Stimulated activated CD8-positive, alpha-beta memory T cell treated with anti-CD3 and anti-CD28 coated beads, Interleukin-4, amount 100 ng/mL, for 24 hours (primary cell): ENCODE data around the gene RASA2.
A peak's percentile ranks its signal among the peaks of the same experiment; 100 is the strongest.
"Not testable (repeated sequence)": the region's sequence is repeated elsewhere in the genome, so short reads cannot be mapped to it uniquely, and the experiment has no call there.

Source experiments
- DNase-seq: peaks from one replicate; pipeline ENCODE4 v3.0.0-alpha.2; 2020; ENCODE audit warnings: low read depth

Gene RASA2

GRCh38 chr3:141459008-141459407 is 27.8 kb upstream of the RASA2 start:
- DNase-seq, result no peak

GRCh38 chr3:141460097-141460704 is 26.6 kb upstream of the RASA2 start:
- peak; percentile 86 for DNase-seq

DNA sequence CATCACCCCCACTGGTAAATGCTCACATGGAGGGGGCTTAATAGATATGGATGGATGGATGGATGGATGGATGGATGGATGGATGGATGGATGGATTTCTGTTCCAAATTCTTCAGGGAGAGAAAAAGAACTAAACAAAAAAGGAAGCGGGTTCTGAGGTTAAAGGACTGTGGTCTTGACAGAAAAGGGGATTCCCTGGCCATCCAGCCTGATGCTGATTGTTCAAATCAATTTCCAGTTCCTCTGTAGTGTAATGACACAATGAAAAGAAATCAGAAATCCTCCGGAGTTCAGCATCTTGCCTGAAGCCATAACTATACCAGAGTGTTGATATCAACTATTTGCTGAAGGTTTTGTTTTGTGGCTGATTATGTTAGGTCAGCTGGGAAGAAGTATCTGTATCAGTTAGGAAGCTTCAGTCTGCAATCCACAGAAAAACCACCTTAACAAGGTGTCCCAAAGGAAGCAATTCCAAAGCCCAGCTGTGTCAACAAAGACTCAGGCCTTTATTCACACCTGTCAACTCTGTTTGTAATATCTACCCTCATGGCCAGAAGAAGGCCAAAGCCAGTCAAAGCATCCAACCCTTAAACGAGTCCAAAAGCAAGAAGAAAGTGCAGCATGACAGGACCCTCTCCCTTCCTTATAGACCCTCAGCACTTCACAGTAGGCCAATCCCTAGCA is 24.5 kb upstream of the RASA2 start:
- DNase-seq, result no peak

- no peak for DNase-seq
Measured at GRCh38 chr3:141465221-141465620, 21.6 kb upstream of the RASA2 start.

DNA sequence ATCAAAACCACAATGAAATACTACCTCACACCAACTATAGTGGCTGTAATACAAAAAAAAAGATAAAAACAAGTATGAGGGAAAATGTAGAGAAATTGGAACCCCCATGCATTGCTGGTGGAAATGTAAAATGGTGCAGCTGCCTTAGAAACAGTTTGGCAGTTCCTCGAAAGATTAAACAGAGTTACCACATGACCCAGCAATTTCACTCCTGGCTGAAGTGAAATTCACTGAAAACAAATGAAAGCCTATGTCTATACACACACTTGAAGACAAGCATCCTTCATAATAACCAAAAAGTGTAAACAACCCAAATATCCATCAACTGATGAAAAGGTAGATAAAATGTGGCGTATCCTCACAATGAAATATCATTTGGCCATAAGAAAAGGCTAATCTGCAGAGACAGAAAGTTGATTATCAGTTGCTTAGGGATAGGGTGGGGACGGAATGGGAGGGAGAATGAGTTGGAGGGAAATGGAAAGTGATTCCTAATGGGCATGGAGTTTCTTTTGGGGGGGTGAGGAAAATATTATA is 20.1 kb upstream of the RASA2 start:
- DNase-seq, result no peak

DNA sequence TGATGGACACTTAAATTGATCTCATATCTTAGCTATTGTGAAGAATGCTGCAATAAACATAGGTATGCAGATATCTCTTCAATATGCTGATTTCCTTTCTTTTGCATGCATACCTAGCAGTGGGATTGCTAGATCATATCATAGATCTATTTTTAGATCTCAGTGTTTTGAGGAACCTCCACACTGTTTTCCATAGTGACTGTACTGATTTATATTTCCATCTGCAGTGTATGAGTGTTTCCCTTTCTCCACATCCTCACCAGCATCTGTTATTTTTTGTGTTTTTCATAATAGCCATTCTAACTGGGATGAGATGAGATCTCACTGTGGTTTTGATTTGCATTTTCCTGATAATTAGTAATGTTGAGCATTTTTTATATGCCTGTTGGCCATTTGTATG is 17.1 kb upstream of the RASA2 start:
- DNase-seq, result no peak

GRCh38 chr3:141471160-141471559 is 15.7 kb upstream of the RASA2 start:
- no peak for DNase-seq

GRCh38 chr3:141476033-141476432 is 10.8 kb upstream of the RASA2 start:
- no peak for DNase-seq

- DNase-seq, result no peak
Measured at GRCh38 chr3:141477224-141477623, 9.6 kb upstream of the RASA2 start.

DNA sequence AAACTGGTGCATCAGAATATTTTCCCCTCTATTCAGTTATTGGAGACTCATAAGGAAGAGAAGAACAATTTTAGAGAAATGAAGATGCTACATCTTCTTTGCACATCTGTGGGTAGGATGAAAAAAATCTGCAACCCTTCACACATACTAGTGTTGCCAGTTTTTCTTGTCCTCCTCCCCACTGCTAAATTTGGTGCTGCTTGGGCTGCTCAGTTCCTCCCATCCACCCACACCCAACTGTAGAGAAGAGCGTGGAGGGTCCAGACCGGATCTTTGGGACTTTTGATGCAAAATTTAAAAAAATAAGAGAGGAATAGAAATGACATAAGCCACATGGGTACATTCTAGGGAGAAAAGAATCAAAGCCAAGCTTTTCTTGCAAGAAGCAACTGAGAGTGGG is 8.7 kb upstream of the RASA2 start:
- no peak for DNase-seq

DNA sequence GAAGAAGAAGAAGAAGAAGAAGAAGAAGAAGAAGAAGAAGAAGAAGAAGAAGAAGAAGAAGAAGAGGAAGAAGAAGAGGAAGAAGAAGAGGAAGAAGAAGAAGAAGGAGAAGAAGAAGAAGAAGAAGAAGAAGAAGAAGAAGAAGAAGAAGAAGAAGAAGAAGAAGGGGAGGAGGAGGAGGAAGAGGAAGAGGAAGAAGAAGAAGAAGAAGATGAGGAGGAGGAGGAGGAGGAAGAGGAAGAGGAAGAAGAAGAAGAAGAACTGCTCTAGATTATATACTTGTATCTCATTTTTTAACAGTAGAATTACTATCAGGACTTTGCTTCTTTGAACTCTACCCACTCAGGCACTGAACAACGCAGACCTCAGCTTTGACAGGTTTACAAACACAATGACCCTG is 8.0 kb upstream of the RASA2 start:
- DNase-seq, result not testable (repeated sequence)

- no peak for DNase-seq
Measured at GRCh38 chr3:141482245-141482922, 4.4 kb upstream of the RASA2 start.

- DNase-seq, result no peak
Measured at GRCh38 chr3:141484701-141485287, 2.0 kb upstream of the RASA2 start.

GRCh38 chr3:141485641-141486495 is 959 bp upstream of the RASA2 start:
- no peak for DNase-seq

DNA sequence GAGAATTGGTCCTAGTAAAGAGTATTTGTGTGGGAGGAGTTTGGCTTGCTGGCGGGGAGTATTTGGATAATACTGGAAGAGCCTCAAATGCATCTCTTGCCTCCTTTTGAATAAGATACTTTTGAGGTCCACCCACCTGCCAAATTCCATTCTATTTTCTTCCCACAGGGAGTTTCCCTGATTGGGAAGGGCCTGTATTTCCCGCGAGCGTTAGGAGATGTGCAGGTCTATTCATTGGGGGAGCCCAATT is 406 bp upstream of the RASA2 start:
- DNase-seq, result no peak

DNA sequence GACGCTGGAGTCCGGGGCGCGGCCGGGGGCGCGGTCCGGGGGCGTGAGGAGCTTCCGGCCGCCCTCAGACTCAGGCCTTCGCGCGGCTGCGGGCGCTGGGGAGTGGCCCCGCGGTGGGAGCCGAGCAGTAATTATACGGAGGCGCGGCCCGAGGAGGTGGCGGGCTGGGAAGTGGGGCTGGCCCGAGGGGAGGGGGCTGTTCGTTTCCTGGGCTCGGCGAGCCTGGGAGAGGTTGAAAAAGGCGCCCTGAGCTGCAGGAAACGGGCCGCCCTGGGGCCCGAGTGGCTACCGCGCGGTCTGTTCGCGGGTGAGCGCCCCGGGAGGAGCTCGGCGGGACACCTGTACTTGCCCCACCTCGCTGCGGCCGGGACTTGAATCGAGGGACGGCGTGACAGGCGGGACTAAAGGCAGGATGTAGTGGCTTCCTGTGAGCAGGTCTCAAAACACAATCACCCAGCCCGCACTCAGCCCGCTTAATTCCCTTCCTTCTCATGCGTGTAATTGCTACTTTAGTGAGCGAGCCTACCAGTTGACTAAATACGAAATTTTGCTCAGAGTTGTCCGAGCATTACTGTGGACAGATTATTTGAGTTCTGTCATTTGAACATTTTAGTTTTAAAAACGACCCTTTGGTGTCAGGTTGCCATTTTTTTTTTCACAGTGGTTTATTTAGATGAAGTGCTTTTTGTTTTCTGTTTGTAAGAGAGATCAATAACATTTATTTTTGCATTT is 860 bp downstream of the RASA2 start:
- DNase-seq, result peak; percentile 75

- DNase-seq, result no peak
Measured at GRCh38 chr3:141489203-141489602, 2.4 kb downstream of the RASA2 start.

GRCh38 chr3:141491081-141491480 is 4.3 kb downstream of the RASA2 start:
- no peak for DNase-seq

- DNase-seq, result no peak
Measured at GRCh38 chr3:141491929-141492328, 5.1 kb downstream of the RASA2 start.

DNA sequence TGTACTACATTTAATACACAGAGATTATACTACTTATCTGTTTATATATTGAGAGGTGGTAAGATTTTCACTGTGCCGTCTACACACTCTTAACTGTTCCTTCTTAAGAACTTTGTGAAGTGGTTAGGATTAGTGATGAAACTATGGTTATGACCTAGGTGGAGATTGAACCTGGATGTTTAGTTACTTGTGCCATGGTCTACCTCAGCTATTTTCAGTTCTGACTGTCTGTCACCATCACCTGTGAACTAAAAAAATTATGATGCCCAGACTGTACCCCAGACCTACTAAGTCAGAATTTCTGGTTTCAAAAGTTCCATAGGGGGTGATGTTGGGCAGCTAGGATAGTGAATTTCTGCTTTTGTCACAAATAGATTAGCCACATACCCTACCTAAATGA is 6.4 kb downstream of the RASA2 start:
- DNase-seq, result no peak

- not testable (repeated sequence) for DNase-seq
Measured at GRCh38 chr3:141497589-141497988, 10.8 kb downstream of the RASA2 start.
